Body of pancreas (tissue), 4 donors: Measurements from ENCODE around the gene ZBTB47. TPM values are rescaled to one million over a fixed set of nuclear protein-coding genes. Genes with fewer than 3 reads are reported as not detected.

Experiments used
- ATAC-seq: fragments of 150-250 bp; one replicate; pipeline ENCODE4 v1.9.1; 2016
- DNase-seq, 4 donors: peaks; one replicate each; pipeline ENCODE4 v3.0.0-alpha.2; 2019
- H3K27ac ChIP-seq, 4 donors: fragments of 200-600 bp; sonication (generic); 1 replicate in 3 of 4; 2 replicates in 1 of 4; pipeline versions ENCODE4 v1.5.1 to v1.6.1; 2016 to 2019; ENCODE audit warnings: mild to moderate bottlenecking in 1 of 4, mixed read lengths in 1 of 4, moderate library complexity in 1 of 4
- H3K27me3 ChIP-seq, 2 donors: fragments of 200-600 bp; sonication (generic); one replicate each; pipeline ENCODE4 v1.6.0; 2016; ENCODE audit warnings: mild to moderate bottlenecking in 1 of 2
- H3K36me3 ChIP-seq, 2 donors: fragments of 200-600 bp; sonication (generic); replicated peaks in 1 of 2; 2 replicates each; pipeline ENCODE4 v1.5.1; 2016; ENCODE audit warnings: low read depth in 2 of 2; ENCODE audit not compliant: insufficient read depth in 1 of 2
- H3K4me1 ChIP-seq: fragments of 200-600 bp; sonication (generic); one replicate; pipeline ENCODE4 v1.6.0; 2016
- H3K4me3 ChIP-seq, 2 donors: fragments of 200-600 bp; sonication (generic); 1 replicate in 1 of 2; 2 replicates in 1 of 2; pipeline ENCODE4 v1.5.1; 2016 to 2019
- H3K9me3 ChIP-seq, 3 donors: fragments of 200-600 bp; sonication (generic); 1 replicate in 2 of 3; 2 replicates in 1 of 3; pipeline ENCODE4 v1.5.1; 2016
- POLR2A ChIP-seq, 3 donors: fragments of 450-650 bp; IDR thresholded peaks; one replicate each; pipeline ENCODE4 v1.6.1; 2016; ENCODE audit warnings: antibody characterized with exemption in 3 of 3, mild to moderate bottlenecking in 2 of 3
- WGBS, 2 donors: methylation state at CpG; one replicate each; pipeline ENCODE4 v1.1.5; 2017; 5-methylcytosine and 5-hydroxymethylcytosine counted together
- intact Hi-C: fragments of 100-400 bp; cut with DNase I; formaldehyde crosslinking; loops from one replicate; pipeline ENCODE4 v1.15.1; 2023
- total RNA-seq, 2 donors: library from RNA; depleted of rRNA; stranded (reverse); fragments of >200 nt; gene quantifications; one replicate each; pipeline ENCODE4 v1.1.0, GENCODE V29; 2016
- TF ChIP-seq, protein P1 (sequence below), 7 experiments: fragments of 450-650 bp in 4 of 7; fragments of 200-600 bp in 3 of 7; sonication (generic) in 3 of 7; IDR thresholded peaks; one replicate each; pipeline ENCODE4 v1.5.1; 2016 to 2019; ENCODE audit warnings: antibody characterized with exemption in 7 of 7

The ZBTB47 gene
- total RNA-seq, 2 donors from 2014 or later: 19.7 to 20.4 TPM

DNA sequence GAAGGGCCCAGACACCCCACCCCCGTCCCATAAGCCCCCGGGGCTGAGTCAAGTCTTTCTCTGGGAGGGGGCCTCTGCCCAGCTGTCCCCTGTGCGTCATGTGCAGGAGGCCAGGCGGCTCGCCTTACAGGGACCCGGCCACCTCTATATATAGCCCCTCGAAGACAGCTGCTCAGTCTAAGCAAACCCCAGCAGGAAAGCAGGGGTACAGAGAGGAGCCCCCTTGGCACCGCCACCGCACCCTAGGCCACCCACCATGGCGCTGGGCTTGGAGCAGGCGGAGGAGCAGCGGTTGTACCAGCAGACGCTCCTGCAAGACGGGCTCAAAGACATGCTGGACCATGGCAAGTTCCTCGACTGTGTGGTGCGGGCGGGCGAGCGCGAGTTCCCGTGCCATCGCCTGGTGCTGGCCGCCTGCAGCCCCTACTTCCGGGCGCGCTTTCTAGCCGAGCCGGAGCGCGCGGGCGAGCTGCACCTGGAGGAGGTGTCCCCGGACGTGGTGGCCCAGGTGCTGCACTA, 31.9 kb downstream of the ZBTB47 start, which contains the start of gene KLHL40:
TSS of gene KLHL40 (plus strand) at position 175 of the 519 bp plus-strand sequence. CDS start at position 257, 82 bp downstream.
- peaks cover 0 to 14% of the 10 kb centered on the region in 2 donors for H3K27me3 ChIP-seq
- H3K4me3 ChIP-seq: no peak within 1 kb of the TSS
- DNase-seq (no peak), ATAC-seq (no peak)
- H3K27ac ChIP-seq: no peak within 1 kb of the TSS
- no peaks in the 10 kb centered on the region for H3K9me3 ChIP-seq
- WGBS, 2 donors: 22 to 46% methylated on average over 8 to 29 of the region's 34 CpGs
- intact Hi-C loops: no loop called here
- H3K36me3 ChIP-seq: no peaks in the 10 kb centered on the region
- no peak for TF ChIP-seq POLR2A (IDR thresholded peaks at IDR 0.05)
- TF ChIP-seq, protein P1, sequence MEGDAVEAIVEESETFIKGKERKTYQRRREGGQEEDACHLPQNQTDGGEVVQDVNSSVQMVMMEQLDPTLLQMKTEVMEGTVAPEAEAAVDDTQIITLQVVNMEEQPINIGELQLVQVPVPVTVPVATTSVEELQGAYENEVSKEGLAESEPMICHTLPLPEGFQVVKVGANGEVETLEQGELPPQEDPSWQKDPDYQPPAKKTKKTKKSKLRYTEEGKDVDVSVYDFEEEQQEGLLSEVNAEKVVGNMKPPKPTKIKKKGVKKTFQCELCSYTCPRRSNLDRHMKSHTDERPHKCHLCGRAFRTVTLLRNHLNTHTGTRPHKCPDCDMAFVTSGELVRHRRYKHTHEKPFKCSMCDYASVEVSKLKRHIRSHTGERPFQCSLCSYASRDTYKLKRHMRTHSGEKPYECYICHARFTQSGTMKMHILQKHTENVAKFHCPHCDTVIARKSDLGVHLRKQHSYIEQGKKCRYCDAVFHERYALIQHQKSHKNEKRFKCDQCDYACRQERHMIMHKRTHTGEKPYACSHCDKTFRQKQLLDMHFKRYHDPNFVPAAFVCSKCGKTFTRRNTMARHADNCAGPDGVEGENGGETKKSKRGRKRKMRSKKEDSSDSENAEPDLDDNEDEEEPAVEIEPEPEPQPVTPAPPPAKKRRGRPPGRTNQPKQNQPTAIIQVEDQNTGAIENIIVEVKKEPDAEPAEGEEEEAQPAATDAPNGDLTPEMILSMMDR (IDR thresholded peaks at IDR 0.05): no peak
- H3K4me1 ChIP-seq: peaks cover 5% of the 10 kb centered on the region

DNA sequence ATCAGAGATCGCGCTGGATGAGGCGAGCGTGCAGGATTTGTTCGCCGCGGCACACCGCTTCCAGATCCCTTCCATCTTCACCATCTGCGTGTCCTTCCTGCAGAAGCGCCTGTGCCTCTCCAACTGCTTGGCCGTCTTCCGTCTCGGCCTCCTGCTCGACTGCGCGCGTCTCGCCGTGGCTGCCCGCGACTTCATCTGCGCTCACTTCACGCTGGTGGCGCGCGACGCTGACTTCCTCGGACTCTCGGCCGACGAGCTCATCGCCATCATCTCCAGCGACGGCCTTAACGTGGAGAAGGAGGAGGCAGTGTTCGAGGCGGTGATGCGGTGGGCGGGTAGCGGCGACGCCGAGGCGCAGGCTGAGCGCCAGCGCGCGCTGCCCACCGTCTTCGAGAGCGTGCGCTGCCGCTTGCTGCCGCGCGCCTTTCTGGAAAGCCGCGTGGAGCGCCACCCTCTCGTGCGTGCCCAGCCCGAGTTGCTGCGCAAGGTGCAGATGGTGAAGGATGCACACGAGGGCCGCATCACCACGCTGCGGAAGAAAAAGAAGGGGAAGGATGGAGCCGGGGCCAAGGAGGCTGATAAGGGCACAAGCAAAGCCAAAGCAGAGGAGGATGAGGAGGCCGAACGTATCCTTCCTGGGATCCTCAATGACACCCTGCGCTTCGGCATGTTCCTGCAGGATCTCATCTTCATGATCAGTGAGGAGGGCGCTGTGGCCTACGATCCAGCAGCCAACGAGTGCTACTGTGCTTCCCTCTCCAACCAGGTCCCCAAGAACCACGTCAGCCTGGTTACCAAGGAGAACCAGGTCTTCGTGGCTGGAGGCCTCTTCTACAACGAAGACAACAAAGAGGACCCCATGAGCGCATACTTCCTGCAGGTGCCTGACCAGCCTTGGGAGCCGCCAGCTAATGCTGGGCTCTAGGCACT, 32.7 kb downstream of the ZBTB47 start:
- WGBS, 2 donors: 27 to 45% methylated on average over 75 to 80 of the region's 80 CpGs

DNA sequence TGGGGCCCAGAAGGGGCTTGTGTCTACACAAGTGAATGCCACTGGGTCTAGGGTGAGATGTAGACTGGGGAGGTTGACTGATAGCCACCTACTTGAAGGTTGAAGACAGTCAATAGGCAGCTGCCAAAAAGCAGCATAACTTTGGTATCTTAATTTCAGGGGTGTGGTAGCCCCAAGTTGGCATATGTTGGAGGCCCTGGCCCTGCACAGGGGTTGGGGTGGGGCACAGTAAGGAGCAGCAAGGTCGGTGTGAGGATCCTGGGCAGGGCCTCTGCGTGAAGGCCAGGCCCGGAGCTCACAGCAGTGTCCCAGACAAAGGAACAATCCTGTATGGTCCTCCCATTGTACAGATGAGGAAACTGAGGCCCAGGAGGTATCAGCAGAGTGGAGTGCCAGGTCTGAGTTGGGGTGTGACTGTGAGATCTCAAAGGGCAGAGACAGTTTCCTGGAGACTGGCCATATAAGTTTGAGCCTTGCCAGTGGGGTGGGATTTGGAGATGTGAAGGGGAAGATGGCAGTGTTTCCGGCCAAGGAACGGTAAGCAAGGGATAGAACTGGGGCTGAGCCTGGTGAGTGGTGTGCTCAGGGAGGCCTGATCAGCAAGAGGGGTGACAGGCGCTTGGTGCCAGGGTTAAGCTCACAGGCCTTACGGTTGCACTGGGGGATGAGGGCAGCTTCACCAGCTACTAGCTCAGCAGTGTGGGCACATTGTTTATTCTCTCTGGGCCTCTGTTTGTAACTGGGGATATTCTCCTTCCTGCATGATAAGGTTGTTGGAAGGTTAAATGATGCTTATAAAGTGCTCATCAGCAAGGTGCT, 33.5 kb downstream of the ZBTB47 start:
- H3K4me1 ChIP-seq: peaks cover 5% of the 10 kb centered on the region
- DNase-seq (no peak), ATAC-seq (no peak)
- H3K4me3 ChIP-seq: no peak overlapping the region
- TF ChIP-seq, protein P1 (IDR thresholded peaks at IDR 0.05): no peak
- no peak for TF ChIP-seq POLR2A (IDR thresholded peaks at IDR 0.05)
- peaks cover 0 to 14% of the 10 kb centered on the region in 2 donors for H3K27me3 ChIP-seq
- H3K9me3 ChIP-seq: no peaks in the 10 kb centered on the region
- intact Hi-C loops: no loop called here
- H3K36me3 ChIP-seq: no peaks in the 10 kb centered on the region
- no peak overlapping the region for H3K27ac ChIP-seq
- WGBS, 2 donors: 84 to 91% methylated on average over 7 of the region's 7 CpGs

More for the DNA sequence above, 32.7 kb downstream of the ZBTB47 start:
- Histone ChIP-seq H3K4me1 (peaks cover 5% of the 10 kb centered on the region), H3K27me3 (peaks cover 0 to 14% of the 10 kb centered on the region in 2 donors), H3K36me3 (no peaks in the 10 kb centered on the region), H3K9me3 (no peaks in the 10 kb centered on the region), H3K27ac (no peak overlapping the region), H3K4me3 (no peak overlapping the region)
- ATAC-seq (no peak), DNase-seq (no peak)
- TF ChIP-seq POLR2A (IDR thresholded peaks at IDR 0.05): no peak
- TF ChIP-seq, protein P1 (IDR thresholded peaks at IDR 0.05): no peak
- intact Hi-C loops: no loop called here

DNA sequence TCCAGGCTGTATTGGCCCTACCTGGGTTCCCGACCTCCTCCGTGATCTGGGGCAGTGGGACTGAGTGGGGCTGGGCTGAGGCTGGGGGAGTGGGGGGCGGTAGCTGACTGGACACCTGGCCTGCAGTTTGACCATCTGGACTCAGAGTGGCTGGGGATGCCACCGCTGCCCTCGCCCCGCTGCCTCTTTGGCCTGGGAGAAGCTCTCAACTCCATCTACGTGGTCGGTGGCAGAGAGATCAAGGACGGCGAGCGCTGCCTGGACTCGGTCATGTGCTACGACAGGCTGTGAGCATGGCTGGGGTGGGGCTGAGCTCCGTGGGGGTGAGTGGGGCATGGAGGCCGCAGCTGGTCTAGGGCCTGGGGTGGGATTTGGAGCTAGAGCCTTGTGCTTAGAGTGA, 34.5 kb downstream of the ZBTB47 start:
- ATAC-seq (no peak), DNase-seq (no peak)
- Histone ChIP-seq H3K4me1 (peaks cover 5% of the 10 kb centered on the region), H3K27me3 (peaks cover 0 to 14% of the 10 kb centered on the region in 2 donors), H3K4me3 (no peak overlapping the region), H3K36me3 (no peaks in the 10 kb centered on the region), H3K27ac (no peak overlapping the region), H3K9me3 (no peaks in the 10 kb centered on the region)
- TF ChIP-seq, protein P1 (IDR thresholded peaks at IDR 0.05): no peak
- TF ChIP-seq POLR2A (IDR thresholded peaks at IDR 0.05): no peak
- WGBS, 2 donors: 89% methylated on average over 10 to 15 of the region's 15 CpGs
- intact Hi-C loops: no loop called here
